ENCODE measurements around the gene FBXO46. TPM values are rescaled to one million over a fixed set of nuclear protein-coding genes. Genes with fewer than 3 reads are reported as not detected.

FBXO46 gene
- total RNA-seq, 2 experiments from 2014 or later: 27.5 to 32.2 TPM

DNA sequence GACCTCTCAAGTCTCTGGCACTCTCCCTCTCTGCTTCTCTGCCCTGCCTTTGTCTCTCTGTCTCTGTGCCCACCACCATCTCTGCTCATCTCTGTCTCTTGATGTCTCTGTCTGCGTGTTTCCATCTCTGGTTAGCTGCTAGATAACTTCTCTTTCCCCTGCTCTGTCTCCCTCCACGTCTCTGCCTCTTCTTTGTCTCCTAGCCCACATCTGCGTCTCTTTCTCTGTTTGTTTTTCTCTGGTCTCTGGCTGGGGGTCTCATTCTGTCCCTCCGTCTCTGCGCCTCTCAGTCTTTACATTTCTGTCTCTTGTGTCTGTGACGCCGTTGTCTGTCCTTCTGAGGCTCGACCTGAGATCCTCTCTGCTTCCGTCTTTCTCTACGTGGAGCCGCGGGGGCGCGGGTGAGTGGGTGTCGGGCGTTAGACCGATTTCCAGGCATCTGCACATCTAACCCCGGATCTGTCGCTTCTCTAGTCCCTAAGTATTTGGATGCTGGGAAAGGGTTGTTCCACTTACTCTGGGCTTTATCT, 62.3 kb downstream of the FBXO46 start:
- Histone ChIP-seq H3K4me2 (ENCODE audit: low read length) (peak overlapping the region; percentile 73), H3K79me2 (ENCODE audit: insufficient read depth, low read depth, low read length) (no peaks in the 10 kb centered on the region), H3K9me3 (ENCODE audit: low read length) (no peaks in the 10 kb centered on the region), H2AFZ (ENCODE audit: low read length) (peak overlapping the region; percentile 77), H3K27ac (ENCODE audit: low read depth, low read length, poor library complexity, severe bottlenecking) (peak overlapping the region; percentile 46), H3K4me3 (ENCODE audit: low read depth, low read length, poor library complexity, severe bottlenecking) (peak overlapping the region; percentile 70), H3K36me3 (ENCODE audit: insufficient read depth, low read length) (no peaks in the 10 kb centered on the region), H3K9me2 (ENCODE audit: insufficient read depth, low read length) (no peaks in the 10 kb centered on the region), H4K20me1 (ENCODE audit: insufficient read depth, low read length) (no peaks in the 10 kb centered on the region), H3K4me1 (ENCODE audit: insufficient read depth, low read length, poor library complexity, severe bottlenecking) (peaks cover 54% of the 10 kb centered on the region)
- BruUV-seq (replicated peaks): no TSS peak
- intact Hi-C loops (cut with micrococcal nuclease; ENCODE audit: unreplicated experiment): no loop called here
- ChIA-PET CTCF (ENCODE audit: unreplicated experiment) (interaction anchor here (1.0 to 1.3 kb wide), 2 partner anchors 10 to 27 kb away, joined by 3 read pairs; no protein-coding TSS in a partner anchor), POLR2A (interaction anchor here (0.9 to 2.5 kb wide), 3 partner anchors 13 to 84 kb away, joined by 3 to 8 read pairs (median 4); no protein-coding TSS in a partner anchor)
- DNase-seq (ENCODE audit: low spot score): no peak
- TF ChIP-seq, protein P1, sequence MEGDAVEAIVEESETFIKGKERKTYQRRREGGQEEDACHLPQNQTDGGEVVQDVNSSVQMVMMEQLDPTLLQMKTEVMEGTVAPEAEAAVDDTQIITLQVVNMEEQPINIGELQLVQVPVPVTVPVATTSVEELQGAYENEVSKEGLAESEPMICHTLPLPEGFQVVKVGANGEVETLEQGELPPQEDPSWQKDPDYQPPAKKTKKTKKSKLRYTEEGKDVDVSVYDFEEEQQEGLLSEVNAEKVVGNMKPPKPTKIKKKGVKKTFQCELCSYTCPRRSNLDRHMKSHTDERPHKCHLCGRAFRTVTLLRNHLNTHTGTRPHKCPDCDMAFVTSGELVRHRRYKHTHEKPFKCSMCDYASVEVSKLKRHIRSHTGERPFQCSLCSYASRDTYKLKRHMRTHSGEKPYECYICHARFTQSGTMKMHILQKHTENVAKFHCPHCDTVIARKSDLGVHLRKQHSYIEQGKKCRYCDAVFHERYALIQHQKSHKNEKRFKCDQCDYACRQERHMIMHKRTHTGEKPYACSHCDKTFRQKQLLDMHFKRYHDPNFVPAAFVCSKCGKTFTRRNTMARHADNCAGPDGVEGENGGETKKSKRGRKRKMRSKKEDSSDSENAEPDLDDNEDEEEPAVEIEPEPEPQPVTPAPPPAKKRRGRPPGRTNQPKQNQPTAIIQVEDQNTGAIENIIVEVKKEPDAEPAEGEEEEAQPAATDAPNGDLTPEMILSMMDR (conservative IDR thresholded peaks at IDR 0.05; ENCODE audit: low read length): no peak
- TF ChIP-seq EZH2phosphoT487 (IDR thresholded peaks at IDR 0.05; ENCODE audit: borderline replicate concordance, low read depth, low read length): no peak

DNA sequence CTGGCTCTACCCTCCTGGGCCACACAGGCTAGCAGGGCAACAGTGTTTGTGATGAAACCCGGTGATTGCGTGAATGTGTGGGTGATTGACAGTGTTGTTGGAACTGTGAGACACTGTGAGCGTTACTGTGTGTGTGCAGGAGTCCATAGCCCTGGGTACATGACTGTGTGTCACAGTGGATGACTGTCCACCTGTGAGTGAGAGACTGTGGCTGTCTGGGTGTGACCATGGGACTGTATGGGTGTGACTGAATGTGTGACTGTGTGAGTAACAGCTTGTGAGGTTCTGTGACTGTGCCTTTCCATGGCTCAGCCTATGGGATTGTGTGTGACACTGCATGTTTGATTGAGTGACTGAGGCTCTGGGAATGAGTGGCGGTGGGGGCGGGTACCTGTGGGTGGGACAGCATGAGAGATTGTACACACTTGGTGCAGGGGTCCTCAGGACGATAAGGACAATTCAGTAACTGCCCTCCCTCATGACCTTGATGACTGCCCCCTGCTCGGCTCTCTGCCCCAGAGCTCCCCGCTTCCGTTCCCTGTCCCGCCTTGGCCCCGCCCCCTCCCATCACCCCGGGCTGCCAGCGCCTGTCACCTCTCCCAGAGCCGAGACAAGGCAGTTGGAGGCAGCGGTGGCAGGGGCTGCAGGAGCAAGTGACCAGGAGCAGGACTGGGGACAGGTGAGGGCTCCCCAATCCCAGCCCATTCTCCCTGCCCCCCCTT, 62.9 kb downstream of the FBXO46 start, which contains the start of gene GIPR:
Gene GIPR (plus strand): TSS at position 602 of the 722 bp plus-strand sequence. CDS start 1,300 bp downstream, outside the sequence.
- Histone ChIP-seq H2AFZ (ENCODE audit: low read length) (peak within 1 kb of the TSS; percentile 77), H3K4me1 (ENCODE audit: insufficient read depth, low read length, poor library complexity, severe bottlenecking) (peaks cover 54% of the 10 kb centered on the region), H3K9me2 (ENCODE audit: insufficient read depth, low read length) (no peaks in the 10 kb centered on the region), H3K36me3 (ENCODE audit: insufficient read depth, low read length) (no peaks in the 10 kb centered on the region), H4K20me1 (ENCODE audit: insufficient read depth, low read length) (no peaks in the 10 kb centered on the region), H3K4me3 (ENCODE audit: low read depth, low read length, poor library complexity, severe bottlenecking) (peak within 1 kb of the TSS; percentile 70), H3K9me3 (ENCODE audit: low read length) (no peaks in the 10 kb centered on the region), H3K79me2 (ENCODE audit: insufficient read depth, low read depth, low read length) (no peaks in the 10 kb centered on the region), H3K4me2 (ENCODE audit: low read length) (peak within 1 kb of the TSS; percentile 73), H3K27ac (ENCODE audit: low read depth, low read length, poor library complexity, severe bottlenecking) (peak within 1 kb of the TSS; percentile 46)
- CTCF ChIA-PET (ENCODE audit: unreplicated experiment): interaction anchor here (0.6 to 1.6 kb wide), 3 partner anchors 25 to 85 kb away, joined by 3 to 5 read pairs (median 4); partner anchors contain the start of gene QPCTL
- TF ChIP-seq EZH2phosphoT487 (IDR thresholded peaks at IDR 0.05; ENCODE audit: borderline replicate concordance, low read depth, low read length): no peak
- TF ChIP-seq, protein P1 (conservative IDR thresholded peaks at IDR 0.05; ENCODE audit: low read length): no peak
- no TSS peak for BruUV-seq (replicated peaks)
- POLR2A ChIA-PET: interaction anchor here (0.6 to 2.5 kb wide), 3 partner anchors 13 to 69 kb away, joined by 3 to 8 read pairs (median 4); no protein-coding TSS in a partner anchor
- peak; percentile 76 for DNase-seq (ENCODE audit: low spot score)
- intact Hi-C loops (cut with micrococcal nuclease; ENCODE audit: unreplicated experiment): no loop called here
